GM18520 (cell line): ENCODE data around the gene DNAJC12.
A peak's percentile ranks its signal among the peaks of the same experiment; 100 is the strongest.
"Not testable (repeated sequence)": the region's sequence is repeated elsewhere in the genome, so short reads cannot be mapped to it uniquely, and the experiment has no call there.

Experiments
- ATAC-seq: cut with Tn5 transposase; IDR thresholded peaks from one replicate; pipeline ENCODE4 v1.9.1; 2021; ENCODE audit not compliant: unreplicated experiment

DNAJC12 gene

DNA sequence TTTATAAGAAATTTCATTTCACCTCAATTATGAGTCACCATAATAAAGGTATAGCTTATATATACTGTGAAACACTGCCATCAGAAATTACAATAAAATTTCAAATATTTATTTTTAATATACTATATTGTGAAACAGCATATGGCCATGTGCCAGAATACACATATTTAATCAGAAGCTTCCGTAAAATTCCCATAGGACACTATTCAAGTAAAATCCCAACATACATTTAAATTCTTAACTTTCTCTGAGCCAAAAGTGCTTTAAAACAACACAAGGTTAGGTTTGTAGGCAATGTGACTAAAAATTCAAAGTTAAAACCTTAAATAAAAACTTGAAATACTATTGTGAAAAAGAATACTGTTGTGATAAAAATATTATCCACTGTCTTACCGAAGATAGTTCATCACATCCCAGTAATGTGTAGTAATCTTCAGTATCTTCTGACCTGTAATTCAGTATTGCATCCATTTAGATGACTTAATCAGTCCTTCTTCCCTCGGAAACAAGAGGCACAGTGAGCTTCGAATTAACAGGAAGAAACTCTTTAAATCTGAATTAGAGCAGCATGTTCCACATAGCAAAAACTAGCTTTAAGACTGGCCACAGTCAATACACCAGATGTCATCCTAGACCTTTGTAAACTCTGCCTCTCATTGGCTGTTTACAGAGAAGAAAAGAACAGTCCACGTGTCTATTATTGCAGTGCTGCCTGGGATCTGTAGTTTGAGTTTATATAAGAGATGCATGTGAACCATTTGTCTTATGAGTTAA lies at the start of gene DNAJC12:
DNAJC12 (minus strand) TSS at position 648 of the 774 bp plus-strand sequence; CDS start at position 471, 177 bp downstream.
- no peak for ATAC-seq

DNA sequence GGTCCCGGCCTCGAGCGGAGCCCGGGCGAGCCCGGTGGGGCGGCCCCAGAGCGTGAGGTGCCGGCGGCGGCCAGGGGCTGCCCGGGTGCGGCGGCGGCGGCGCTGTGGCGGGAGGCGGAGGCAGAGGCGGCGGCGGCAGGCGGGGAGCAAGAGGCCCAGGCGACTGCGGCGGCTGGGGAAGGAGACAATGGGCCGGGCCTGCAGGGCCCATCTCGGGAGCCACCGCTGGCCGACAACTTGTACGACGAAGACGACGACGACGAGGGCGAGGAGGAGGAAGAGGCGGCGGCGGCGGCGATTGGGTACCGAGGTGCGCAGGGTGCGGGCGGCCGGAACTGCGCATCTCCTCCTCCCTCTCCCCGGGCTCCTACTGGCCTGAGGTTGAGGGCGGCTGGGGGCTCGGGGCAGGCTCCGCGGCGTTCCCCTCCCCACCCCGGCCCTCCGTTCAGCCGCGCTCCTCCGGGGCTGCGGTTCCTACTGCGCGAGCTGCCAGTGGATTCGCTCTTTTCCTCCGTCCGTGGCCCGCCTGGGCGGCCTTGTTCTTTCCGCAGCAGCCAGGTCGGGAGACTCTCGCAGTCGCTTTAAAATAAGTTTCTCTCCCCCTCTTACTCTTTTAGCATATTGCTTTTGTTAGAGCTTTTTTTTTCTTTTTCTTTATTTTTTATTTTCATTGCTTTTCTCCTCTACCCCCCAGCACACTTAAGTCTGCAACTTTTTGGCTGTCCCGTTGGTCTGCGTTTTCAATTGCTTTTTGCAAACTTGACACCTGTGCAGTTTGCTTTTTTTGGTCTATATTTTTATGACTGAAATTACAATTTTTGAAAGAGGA lies 47.1 kb upstream of the DNAJC12 start:
- ATAC-seq: peak; percentile 32

DNA sequence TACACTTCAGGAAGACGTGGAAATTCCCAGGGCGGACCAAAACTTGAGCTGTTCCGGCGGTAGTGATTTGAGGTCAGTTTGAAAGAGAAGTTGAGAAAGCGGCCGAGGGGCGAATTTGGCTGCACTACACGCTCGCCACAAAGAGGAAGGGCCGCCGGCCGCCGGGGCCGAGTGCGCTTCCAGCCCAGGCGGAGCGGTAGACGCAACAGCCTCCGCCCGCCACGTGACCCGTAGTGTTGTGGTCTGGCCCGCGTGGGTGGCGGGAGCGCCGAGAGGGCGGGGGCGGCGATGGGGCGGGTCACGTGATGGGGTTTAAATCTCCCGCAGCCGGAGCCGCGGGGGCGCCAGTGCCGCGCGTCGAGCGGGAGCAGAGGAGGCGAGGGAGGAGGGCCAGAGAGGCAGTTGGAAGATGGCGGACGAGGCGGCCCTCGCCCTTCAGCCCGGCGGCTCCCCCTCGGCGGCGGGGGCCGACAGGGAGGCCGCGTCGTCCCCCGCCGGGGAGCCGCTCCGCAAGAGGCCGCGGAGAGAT lies 46.4 kb upstream of the DNAJC12 start, which contains the start of gene SIRT1:
SIRT1 (plus strand) TSS at position 344 of the 529 bp plus-strand sequence; CDS start at position 410, 66 bp downstream.
- peak; percentile 83 for ATAC-seq

DNA sequence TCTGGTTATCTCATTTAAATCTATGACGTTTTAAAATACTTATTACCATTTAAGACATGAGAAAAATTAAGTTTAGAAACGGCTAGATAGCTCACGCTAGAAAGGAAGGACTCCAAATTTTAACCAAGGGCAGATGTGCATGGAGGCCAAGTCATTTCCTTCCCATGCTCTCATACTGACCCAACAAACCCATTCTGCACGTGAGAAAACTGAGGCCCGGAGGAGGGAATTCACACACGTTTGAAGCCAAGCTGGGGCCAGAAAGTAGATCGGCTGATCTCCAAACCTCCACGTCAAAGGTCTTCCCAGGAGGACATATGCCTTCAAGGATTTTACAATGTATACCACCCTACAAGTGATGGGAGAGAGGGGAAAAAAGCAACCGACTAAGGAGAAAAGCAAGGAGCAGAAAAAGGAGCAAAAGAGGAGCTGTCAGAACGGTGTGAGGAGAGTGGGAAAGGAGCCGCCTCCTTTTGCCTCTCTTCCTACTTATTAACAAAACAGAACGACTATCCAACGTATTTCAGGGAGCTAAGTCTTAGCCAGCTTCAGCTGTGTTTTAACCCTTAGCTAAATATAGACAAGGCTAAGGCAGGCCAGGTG lies 45.8 kb upstream of the DNAJC12 start:
- ATAC-seq: no peak

DNA sequence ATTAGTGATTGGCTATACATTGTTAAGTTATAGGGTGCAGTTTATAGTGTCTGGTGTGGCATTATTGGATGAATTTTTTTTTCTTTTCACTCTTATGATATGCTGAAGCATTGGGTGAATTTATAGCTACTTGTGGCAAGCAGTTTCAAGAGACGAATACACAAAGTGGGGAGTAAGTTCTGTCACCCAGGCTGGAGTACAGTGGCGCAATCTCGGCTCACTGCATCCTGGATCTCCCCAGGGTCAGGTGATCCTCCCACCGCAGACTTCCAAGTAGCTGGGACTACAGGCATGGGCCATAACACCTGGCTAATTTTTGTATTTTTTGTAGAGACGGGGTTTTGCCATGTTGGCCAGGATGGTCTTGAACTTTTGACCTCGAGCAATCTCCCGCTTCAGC lies 40.1 kb upstream of the DNAJC12 start:
- no peak for ATAC-seq

DNA sequence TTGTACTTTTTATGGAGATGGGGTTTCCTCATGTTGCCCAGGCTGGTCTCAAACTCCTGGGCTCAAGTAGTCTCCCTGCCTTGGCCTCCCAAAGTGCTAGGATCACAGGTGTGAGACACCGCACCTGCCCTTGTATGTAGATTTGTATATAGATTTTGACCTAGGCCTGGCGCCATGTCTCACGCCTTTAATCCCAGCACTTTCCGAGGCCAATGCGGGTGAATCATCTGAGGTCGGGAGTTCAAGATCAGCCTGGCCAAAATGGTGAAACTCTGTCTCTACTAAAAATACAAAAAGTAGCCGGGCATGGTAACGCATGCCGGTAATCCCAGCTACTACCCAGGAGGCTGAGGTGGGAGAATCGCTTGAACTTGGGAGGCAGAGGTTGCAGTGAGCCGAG lies 39.4 kb upstream of the DNAJC12 start:
- ATAC-seq: not testable (repeated sequence)

DNA sequence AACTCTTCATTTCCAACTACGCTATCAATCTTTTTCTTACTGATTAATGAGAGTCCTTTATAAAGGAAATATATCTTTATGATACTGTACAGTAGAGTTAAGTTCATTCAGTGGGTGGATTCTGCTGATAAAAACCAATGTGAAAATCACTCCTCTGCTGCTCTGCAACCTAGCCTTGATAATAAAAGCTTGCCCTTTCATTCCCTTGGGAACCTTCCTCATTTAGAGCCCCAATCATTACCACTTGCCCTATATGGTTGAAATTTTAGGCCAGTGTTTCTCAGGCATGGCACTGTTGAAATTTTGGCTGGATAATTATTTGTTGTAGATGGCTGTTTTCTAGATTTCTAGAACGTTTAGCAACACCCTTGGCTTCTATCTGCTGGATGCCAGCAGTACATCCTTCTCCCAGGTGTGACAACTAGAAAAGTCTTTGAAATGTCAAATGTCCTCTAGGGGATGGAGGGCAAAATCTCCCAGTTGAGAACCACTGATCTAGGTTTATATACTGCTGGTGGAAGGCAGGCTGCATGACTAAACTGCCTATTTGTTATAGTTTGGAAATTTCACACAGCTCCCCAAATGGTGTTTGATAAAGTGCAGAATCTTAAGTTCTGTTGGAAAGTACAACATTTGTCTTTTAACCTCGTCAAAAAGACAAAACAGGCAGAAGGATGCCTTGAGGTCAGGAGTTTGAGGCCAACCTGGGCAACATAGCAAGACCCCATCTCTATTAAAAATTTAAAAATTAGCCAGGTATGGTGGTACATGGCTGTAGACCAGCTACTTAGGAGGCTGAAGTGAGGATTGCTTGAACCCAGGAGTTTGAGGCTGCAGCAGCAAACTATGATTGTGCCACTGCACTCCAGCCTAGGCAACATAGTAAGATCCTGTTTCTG lies 37.6 kb upstream of the DNAJC12 start:
- ATAC-seq: no peak

DNA sequence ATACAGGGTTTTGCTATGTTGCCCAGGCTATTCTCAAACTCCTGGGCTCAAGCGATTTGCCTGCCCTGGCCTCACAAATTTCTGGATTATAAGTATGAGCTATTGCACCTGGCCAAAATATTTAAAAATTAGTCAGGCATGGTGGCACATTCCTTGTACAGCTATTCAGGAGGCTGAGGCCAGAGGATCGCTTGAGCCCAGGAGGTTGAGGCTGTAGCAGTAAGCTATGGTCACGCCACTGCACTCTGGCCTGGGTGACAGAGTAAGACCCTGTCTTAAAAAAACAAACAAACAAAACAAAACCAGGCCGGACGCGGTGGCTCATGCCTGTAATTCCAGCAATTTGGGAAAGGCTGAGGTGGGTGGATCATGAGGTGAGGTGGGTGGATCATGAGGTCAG lies 32.0 kb upstream of the DNAJC12 start:
- ATAC-seq: no peak

DNA sequence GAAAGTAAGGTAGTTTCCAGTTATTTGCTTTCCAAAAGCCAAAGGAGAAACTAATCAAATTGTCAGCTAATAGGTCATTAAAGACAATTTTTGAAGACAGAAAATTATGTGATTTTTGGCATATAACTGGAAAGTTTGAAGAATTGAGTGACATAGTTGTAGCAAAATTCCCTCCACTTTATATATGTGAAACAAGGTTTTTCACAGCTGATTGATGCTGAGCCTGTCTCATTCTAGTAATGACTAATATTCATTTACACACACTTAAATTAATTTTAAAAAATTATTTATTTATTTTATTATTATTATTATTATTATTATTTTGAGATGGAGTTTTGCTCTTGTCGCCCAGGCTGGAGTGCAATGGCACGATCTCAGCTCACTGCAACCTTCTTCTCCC lies 30.1 kb upstream of the DNAJC12 start:
- ATAC-seq: no peak

DNA sequence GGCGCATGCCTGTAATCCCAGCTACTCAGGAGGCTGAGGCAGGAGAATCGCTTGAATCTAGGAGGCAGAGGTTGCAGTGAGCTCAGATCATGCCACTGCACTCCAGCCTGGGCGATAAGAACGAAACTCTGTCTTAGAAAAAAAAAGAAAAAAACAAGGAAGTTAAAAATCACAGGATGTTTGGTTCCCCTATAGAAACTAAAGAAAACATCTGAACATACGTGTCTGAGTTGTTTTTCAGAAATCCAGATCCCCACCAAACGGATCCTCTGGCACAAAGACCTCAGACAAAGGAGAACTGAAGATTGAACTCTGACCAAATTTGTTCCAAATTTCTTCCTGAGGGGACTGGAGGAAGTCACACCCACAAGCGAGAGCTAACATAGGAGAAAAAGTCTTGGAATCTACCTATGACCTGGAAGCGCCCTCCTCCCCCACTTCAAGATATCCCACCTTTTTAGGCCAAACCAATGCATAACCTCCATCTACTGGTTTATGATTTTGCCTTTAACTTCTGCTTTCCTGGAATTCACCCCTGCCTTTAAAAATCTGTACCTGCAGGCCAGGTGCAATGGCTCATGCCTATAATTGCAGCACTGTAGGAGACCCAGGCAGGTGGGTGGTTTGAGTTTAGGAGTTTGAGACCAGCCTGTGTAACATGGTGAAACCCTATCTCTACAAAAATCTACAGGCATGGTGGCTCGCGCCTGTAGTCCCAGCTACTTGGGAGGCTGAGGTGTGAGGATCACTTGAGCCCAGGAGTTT lies 26.8 kb upstream of the DNAJC12 start:
- ATAC-seq: no peak

DNA sequence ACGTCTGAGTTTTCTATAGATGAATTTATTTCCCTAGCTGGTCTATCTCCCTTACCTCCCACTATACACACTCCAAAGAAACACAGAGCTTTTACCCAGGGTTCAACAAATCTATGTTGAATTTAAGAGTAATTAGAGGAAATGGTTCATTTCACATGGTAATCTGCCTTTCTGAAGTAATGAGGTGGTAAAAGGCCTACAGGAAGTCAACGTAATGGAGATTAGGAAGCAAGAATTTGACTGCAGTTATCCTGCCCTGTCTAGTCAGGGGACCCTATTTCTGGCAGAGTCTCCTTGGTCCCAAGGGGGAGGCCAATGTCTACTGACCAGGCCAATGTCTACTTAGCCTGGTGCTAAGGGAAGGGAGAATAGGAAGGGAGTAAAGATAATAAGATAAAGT lies 25.1 kb upstream of the DNAJC12 start:
- ATAC-seq: no peak

DNA sequence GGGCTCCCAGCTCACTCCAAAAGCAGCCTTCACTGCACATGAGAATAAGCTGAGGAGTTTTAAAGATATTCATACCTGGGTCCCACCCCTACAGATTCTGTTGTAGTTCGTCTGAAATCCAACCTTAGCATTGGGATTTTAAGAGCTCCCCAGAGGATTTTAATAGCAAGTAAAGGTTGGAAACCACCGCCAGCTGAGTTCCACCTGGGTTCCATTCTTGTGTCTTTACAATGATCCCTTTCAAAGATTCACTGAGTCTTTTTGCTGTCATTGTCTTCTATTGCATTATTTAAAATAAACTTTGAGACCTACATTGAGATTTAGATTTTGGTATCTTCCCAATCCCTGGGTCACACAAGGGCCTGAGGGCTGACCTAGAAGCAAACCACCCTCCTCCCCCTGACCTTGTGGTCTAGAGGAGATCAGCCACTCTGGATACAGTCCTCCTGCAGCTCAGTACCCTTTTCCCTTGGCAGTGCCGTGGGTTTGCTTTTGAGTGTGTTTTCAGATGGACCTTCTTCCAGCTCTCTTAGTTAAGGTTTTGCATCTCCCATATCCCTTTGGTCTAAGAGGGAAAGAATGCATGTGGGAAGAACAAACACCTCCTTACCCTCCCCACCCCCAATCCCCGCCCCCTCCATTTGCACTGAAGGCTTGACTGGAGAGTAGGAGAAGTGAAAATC lies 23.9 kb upstream of the DNAJC12 start:
- ATAC-seq: no peak

DNA sequence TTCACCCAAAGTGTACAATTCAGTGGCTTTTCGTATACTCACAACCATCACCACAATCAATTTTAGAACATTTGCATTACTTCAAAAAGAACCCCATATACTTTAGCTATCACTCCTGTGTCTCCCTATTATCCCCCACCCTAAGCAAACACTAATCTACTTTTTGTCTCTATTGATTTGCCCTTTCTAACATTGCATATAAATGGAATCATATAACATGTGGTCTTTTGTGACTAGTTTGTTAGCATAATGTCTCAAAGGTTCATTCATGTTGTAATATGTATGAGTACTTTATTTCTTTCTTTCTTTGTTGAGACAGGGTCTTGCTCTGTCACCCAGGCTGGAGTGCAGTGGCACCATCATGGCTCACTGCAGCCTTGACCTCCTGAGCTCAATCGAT lies 21.0 kb upstream of the DNAJC12 start:
- ATAC-seq: no peak

DNA sequence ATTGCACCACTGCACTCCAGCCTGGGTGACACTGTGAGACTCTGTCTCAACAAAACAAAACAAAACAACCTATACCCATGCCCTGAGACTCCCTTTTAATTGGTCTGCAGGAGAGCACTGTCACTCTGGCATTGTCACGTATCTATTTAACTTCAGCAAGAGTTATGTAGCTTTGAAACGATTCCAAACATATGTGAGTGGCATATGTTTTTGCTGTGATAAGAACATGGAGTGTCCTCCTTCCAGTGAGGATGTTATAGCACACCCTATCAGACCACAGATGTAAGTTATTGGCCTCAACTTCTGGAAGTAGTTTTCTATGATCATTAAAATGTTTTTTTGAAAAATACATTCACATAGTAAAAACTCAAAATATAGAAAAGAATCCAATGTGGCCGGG lies 15.5 kb upstream of the DNAJC12 start:
- ATAC-seq: no peak

DNA sequence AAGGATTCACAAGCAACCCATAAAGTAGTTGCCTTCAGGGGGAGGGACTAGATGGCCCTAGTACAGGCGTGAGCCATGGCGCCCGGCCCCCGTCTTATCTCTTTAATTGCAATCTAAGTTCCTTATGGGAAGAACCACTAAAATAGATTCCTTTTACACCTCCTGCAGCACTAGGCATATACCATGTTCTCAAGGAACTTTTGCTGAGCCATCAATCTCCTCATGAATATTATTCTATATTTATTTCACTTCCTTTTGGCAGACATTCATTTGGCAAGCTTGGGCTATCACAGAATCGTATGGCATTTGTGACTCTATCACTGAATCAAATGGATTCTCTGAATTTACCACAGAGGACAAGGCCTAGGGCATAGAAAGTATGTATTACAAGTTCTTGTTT lies 14.8 kb upstream of the DNAJC12 start:
- no peak for ATAC-seq

DNA sequence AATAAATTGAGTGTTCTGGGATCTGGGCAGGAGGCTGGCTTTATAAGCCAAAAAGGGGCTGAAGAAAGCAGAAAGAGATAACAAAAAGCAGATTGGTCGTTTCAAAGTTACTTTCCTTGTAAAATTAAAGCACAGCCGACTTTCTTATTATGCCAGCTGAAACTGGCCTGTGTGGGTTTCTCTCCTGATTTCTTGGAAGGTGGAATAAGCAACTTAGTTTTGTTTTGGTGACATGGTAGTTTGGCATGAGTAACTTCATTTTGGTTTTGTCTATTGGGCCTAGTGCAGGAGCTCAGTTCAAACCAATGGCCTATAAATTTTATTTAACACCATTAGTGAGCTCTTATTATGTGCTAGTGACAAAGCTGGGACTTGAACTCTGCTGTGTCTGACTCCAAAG lies 13.2 kb upstream of the DNAJC12 start:
- no peak for ATAC-seq

DNA sequence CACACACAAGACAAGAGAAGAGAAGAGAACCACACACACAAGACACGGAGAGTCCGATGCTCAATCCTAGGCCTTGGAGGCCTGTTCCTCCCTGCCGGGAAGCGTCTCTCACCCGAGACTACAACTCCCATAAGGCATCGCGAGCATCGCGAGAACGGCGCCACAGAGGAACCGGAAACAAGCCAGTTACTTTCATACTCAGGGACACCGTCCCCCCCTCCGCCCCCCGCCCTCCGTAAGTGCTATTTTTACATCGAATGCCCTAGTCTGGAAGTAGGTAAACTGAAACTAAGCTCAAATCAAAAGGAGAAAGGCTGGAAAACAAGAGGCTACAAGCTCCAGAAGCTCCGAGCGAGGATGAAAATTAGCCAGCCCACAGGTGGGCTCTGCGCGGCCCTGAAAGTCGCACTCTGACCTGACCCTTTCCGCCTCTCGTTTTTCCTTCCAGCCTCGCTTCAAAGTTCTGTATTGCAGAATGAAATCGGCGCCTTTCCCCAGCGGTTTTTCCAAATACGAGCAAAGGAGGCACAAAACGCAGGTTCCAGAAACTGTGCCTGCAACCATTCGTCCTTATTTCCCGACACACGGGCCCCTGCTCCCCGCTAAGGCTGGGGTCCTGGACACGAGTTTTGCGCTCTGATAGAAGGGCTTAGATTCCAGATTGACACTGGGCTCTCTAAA lies 11.5 kb upstream of the DNAJC12 start:
- peak; percentile 94 for ATAC-seq

DNA sequence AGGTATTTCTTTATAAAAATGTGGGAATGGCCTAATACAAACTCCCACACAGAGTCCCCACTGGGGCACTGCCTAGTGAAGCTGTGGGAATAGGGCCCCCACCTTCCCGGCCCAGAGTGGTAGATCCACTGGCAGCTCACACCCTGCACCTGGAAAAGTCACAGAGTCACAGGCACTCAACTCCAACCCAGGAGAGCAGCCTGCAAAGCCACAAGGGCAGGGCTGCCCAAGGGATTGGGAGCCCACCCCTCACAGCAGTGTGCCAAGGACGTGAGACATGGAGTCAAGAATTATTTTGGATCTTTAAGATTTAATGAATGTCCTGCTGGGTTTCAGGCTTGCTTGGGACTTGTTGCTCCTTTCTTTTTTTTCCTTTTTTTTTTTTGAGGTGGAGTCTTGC lies 5.3 kb upstream of the DNAJC12 start:
- no peak for ATAC-seq

DNA sequence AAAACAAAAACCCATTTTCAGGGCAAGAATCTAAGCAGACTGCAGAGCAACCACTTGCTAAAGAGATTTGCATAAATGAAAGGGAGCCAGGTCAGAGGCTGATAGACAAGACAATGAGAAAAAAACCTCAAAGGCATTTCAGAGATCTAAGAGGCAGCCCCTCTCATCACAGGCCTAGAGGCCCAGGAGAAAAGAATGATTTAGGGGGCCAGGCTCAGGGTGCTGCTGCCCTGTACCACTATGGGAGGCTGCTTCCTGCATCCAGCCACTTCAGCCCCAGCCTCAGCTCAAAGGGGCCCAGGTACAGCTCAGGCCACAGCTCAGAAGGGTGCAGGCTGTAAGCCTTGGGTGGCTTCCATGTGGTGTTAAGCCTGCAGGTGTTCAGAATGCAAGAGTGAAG lies 3.7 kb upstream of the DNAJC12 start:
- no peak for ATAC-seq
